Neural crest cell (in vitro differentiated cells): Measurements from ENCODE around the gene ADRM1. TPM values are rescaled to one million over a fixed set of nuclear protein-coding genes. Genes with fewer than 3 reads are reported as not detected.

ENCODE experiments used
- DNase-seq: peaks from one replicate; pipeline ENCODE4 v3.0.0; 2021; ENCODE audit warnings: low read depth, mixed read lengths, low spot score
- H3K27ac Mint-ChIP-seq: one replicate; pipeline ENCODE4 v1.8.0; 2021; ENCODE audit warnings: mild to moderate bottlenecking, mixed read lengths; ENCODE audit not compliant: unreplicated experiment
- H3K27me3 Mint-ChIP-seq: 2 replicates; pipeline ENCODE4 v1.8.0; 2021; ENCODE audit warnings: low read depth, mild to moderate bottlenecking, mixed read lengths
- H3K36me3 Mint-ChIP-seq: 2 replicates; pipeline ENCODE4 v1.8.0; 2021; ENCODE audit warnings: low read depth, mild to moderate bottlenecking, mixed read lengths
- H3K4me1 Mint-ChIP-seq: 2 replicates; pipeline ENCODE4 v1.8.0; 2021; ENCODE audit warnings: mixed read lengths
- H3K4me3 Mint-ChIP-seq: one replicate; pipeline ENCODE4 v1.8.0; 2021; ENCODE audit warnings: mild to moderate bottlenecking, mixed read lengths
- H3K9me3 Mint-ChIP-seq: 2 replicates; pipeline ENCODE4 v1.8.0; 2021; ENCODE audit warnings: mixed read lengths
- CTCF ChIP-seq: fragments of 200-600 bp; sonication (generic); conservative IDR thresholded peaks from 2 replicates; pipeline ENCODE4 v1.5.0; 2021; ENCODE audit warnings: antibody characterized with exemption, mild to moderate bottlenecking
- total RNA-seq: library from RNA; stranded (reverse); gene quantifications from 2 replicates; pipeline ENCODE4 v1.2.1, GENCODE V29; 2021

Gene ADRM1
- total RNA-seq, 1 donor from 2014 or later = 98.8 TPM

GRCh38 chr20:62323980-62324906 is 21.4 kb downstream of the ADRM1 start:
- H3K4me3 Mint-ChIP-seq = no peak overlapping the region
- no peaks in the 10 kb centered on the region for H3K27me3 Mint-ChIP-seq
- H3K27ac Mint-ChIP-seq = no peak overlapping the region
- no peak for DNase-seq
- peaks cover 5% of the 10 kb centered on the region for H3K36me3 Mint-ChIP-seq
- no peaks in the 10 kb centered on the region for H3K9me3 Mint-ChIP-seq
- no peak for TF ChIP-seq CTCF
- H3K4me1 Mint-ChIP-seq = no peaks in the 10 kb centered on the region

GRCh38 chr20:62325172-62325905 is 22.5 kb downstream of the ADRM1 start:
- H3K4me3 Mint-ChIP-seq = no peak overlapping the region
- no peak for DNase-seq
- TF ChIP-seq CTCF = no peak
- H3K4me1 Mint-ChIP-seq = no peaks in the 10 kb centered on the region
- no peaks in the 10 kb centered on the region for H3K9me3 Mint-ChIP-seq
- H3K36me3 Mint-ChIP-seq = peaks cover 5% of the 10 kb centered on the region
- H3K27ac Mint-ChIP-seq = no peak overlapping the region
- no peaks in the 10 kb centered on the region for H3K27me3 Mint-ChIP-seq

- Mint-ChIP-seq H3K27ac (no peak overlapping the region), H3K4me1 (no peaks in the 10 kb centered on the region), H3K9me3 (no peaks in the 10 kb centered on the region), H3K4me3 (no peak overlapping the region), H3K27me3 (no peaks in the 10 kb centered on the region), H3K36me3 (peaks cover 5% of the 10 kb centered on the region)
- no peak for TF ChIP-seq CTCF
- no peak for DNase-seq
Observed at GRCh38 chr20:62326559-62326958, 23.8 kb downstream of the ADRM1 start.

DNA sequence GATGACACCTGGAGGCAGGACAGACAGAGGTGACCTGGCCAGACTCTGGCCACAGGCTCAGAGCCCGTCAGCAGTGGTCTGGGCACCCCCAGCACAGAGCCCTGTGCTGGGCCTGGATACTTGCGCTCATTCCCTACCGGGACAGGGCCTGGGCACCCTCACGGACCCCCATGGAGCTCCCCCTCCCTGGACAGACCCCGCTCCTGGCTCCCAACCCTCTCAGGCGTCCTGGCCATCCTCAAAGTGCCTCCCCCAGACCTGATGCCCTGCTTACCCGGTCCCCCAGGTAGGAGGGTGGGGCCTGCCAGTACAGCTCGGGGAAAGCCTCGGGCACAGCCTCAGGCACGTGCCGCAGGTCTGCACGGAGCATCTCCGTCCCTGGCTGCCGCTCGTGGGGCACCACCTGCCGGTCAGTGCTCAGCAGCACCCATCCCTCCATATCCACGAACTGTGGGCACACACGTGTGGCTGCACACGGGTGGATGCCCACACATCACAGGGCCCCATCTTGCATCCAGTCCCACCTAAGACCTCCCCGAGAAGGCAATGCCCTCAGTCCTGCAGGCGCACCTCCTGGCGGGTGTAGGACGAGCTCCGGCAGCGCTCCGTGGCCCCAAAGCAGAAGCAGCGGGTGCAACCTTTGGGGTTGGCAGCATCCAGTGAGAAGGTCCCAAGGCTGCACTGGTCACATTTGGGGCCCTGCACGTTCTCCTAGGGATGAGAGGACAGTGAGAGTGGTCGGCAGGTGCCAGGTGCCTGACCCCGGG is 24.3 kb downstream of the ADRM1 start:
- H3K4me1 Mint-ChIP-seq = no peaks in the 10 kb centered on the region
- no peak for TF ChIP-seq CTCF
- DNase-seq = no peak
- peaks cover 5% of the 10 kb centered on the region for H3K36me3 Mint-ChIP-seq
- H3K9me3 Mint-ChIP-seq = no peaks in the 10 kb centered on the region
- no peak overlapping the region for H3K27ac Mint-ChIP-seq
- H3K4me3 Mint-ChIP-seq = no peak overlapping the region
- no peaks in the 10 kb centered on the region for H3K27me3 Mint-ChIP-seq

DNA sequence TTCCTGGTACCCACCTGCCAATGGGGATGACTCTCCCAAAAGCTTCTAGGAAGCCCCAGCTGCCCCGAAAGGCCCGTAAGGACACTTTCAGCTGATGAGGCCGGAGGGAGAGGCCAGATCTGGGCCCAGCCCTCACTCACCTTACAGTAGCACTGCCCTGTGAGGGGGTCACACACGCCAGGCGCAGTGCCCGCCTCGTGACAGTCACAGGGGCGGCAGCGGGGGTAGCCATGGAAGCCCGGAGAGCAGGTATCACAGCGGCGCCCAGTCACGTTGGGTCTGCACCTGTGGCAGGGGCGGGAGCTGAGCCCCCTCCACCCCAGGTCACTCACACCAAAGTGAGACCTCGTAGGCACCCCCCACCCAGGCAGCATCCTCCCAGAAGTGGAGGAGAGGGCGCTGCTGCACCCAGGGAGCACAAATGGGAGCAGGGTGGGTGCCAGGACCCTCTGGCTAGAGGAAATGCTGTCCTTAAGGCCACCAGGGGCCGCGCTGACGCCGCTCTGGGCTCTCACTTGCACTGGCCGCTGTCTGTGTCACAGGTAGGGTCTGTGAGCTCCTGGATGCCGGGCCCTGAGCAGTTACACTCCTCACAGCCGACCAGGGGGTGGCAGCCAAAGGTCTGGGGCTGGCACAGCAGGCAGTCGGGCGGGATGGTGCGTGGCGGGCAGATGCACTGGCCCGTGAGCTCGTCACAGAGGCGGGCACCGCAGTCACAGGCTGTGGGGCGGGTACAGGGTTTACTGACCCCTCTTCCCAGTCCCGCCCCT is 25.1 kb downstream of the ADRM1 start:
- H3K27ac Mint-ChIP-seq = no peak overlapping the region
- no peak for TF ChIP-seq CTCF
- peaks cover 5% of the 10 kb centered on the region for H3K36me3 Mint-ChIP-seq
- H3K4me3 Mint-ChIP-seq = no peak overlapping the region
- no peaks in the 10 kb centered on the region for H3K27me3 Mint-ChIP-seq
- H3K9me3 Mint-ChIP-seq = no peaks in the 10 kb centered on the region
- DNase-seq = no peak
- no peaks in the 10 kb centered on the region for H3K4me1 Mint-ChIP-seq
